ENCODE results near the gene NTM.

- no peak for TF ChIP-seq CTCF (IDR thresholded peaks at IDR 0.05 in 8 of 11, conservative IDR thresholded peaks at IDR 0.05 in 3 of 11)
- no peak for TF ChIP-seq POLR2AphosphoS5 (IDR thresholded peaks at IDR 0.05)
Observed at GRCh38 chr11:131762346-131763110, 392.1 kb downstream of the NTM start.

Measured in spleen (tissue), 7 donors.